HUDEP-2 (cell line): Measurements from ENCODE around the gene OR8D1.

Experiments used
- DNase-seq, 76 experiments: peaks; one replicate each; lab custom pipeline; 2025; ENCODE audit not compliant: unreplicated experiment in 76 of 76; lab: John Stamatoyannopoulos, UW

The OR8D1 gene

DNA sequence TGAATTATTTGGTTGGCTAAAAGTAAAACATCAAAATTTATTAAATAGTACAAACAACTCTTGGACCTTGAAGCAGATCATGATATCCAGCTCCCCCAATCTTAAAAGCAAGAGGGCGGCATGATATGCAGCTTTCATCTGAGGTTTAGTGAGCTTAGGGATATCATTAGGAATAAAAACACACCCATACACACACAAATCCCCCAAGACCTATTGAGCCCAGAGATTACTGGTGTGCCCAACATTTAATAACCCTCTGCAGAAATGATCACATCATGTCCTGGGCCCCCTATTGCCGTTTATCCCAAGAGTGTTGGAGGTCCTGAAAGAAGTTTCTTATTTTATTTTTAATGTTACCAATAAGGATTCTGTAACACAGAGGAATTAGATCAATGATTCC is at the start of gene OR8D1:
TSS of gene OR8D1 (minus strand) at position 101 of the 400 bp plus-strand sequence. CDS start 3,183 bp downstream, outside the sequence.
- DNase-seq, result no peak

DNA sequence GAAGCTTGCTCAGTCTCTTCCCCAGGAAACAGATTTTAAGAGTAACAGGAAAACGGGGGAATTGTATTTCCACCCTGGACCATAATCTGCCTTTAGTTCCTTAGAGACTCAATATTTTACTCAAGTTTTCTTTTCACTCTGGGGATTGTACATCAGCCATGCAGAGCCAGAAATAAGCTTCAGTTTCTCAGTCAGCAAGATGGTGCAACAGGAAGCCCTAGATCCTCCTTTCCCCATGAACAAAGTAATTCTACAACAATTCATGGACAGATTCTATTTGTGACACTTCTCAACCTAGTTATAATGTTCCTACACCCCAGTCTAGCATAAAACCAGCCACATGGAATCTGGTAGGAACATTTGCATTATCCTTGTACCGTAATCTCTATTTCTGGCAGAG is 45.8 kb upstream of the OR8D1 start:
- no peak for DNase-seq

DNA sequence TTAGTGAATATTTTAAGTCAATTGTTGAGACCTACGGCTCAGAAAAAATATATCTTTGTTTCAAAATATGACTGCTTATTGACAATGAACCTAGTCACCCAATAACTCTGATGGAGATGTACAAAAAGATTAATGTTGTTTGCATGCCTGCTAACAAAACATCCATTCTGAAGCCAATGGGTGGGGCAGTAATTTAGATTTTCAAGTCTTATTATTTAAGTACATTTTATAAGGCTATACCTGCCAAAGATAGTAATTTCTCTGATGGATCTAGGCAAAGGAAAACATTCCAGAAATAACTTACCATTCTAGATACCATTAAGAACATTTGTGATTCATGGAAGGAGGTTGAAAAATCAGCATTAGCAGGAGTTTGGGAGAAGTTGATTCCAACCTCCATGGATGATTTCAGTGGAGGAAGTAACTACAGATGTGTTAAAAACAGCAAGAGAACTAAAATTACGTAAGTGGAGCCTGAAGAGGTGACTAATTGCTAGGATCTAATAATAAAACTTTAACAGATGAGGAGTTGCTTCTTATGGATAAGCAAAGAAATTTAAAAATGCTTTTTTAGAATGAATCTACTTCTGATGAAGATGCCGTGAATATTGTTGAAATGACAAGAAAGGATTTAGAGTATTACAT is 32.7 kb upstream of the OR8D1 start:
- no peak for DNase-seq

DNA sequence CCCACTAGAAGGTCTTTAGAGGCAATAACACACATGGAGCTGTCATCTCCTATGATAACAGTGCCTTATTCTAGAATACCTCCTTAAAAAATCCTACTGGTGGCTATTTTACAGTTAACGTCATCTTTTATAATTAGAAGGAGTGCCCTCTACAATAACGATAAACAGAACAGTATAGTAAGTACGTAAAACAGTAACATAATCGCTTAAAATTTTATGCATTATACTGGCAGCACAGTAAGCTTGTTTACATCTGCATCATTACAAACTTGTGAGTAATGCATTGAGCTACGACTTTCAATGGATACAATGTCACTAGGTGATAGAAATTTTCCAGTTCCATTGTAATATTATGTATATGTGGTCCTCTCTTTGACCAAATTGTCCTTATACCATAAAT is 30.6 kb upstream of the OR8D1 start:
- DNase-seq, result no peak

DNA sequence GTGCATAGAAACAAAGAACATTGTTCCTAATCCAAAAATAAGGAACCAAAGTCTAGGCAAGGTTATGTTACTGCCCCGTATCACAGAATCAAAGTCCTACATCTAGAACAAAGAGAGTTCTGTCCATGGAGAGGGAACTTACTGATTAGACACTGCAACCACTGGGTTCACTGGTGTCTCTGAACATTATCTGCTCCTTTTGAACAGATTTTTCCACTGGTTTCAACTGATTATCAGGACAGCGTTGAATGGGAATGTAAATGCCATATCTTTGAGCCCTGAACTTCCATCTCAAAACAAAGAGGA is 26.3 kb upstream of the OR8D1 start:
- DNase-seq, result no peak

DNA sequence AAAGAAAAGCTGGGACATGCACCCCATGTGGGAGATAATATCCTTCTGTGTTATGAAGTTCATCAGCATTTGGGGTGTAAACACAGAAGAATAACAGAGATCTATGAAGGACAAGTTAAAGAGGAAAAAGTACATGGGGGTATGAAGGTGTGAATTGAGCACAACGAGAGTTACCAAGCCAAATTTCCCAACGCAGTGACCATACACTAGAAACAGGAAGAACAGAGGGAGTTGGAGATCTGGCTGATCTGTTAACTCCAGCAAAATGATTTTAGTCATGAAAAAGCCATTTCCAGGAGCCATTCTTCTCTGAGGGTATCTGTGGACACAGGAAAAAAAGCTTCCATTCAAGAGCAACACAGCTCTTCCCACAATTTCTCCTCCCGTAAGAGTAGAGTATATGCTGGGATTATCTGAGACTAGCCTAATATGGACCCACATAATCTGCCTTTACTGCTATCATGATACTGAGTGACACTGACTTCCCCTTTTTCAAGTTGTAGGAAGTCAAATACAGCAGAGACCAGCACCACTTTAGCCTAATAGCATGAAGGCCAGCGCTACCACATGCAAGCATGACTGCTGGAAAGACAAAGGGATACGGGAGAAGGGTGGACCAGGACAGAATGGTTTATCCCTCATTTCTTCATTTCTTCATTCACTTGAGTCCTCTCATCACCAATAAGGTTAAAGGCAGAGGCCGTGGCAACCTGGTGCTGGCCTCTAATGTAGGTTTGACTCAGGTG is 25.8 kb upstream of the OR8D1 start:
- no peak for DNase-seq

DNA sequence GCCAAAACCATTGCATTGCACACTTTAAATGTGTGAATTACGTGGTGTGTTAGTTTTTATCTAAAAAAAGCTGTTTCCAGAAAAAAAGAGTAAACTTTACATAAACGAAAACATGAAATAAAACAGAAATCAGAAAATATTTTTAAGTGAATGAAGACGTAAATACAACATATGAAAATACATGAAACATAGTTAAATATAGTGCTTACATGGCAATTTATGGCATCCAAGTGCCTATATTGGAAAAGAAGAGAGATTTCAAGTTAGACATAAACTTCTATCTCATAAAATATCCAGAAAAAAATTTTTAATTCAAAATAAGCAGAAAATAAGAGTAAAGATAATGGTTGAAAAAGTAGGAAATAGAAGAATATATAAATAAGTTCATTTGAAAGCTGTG is 18.1 kb upstream of the OR8D1 start:
- DNase-seq, result no peak

DNA sequence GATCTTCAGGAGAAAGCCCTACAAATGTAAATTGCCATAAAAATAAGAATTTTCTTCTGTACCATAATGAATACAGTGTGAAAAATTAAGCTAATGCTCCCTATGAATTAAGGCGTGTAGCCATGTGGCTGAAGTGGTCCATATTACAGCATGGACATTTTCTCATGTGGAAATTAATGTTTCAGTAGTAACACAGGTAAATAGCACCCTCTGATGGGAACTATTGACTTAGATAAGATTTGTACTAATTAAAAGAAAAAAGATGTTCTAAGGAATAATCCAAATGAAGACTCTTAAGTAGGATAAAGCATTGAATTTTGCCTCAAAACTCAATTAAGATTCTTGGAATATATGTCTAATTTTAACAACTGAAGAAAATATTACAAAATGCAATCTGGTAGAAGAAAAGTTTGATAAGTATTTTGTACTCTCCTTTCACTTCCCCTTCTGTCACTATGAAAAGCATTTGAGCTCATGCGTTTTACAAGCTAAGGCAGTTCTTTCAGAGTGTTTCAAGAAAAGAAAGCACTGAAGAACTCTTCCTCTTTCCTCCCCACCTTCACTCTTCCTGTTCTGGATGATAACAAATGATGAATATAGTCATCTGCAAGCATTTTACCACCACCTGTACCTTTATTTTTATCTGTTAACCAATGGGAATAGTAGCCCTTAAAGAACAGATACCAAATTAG is 16.2 kb upstream of the OR8D1 start:
- no peak for DNase-seq

DNA sequence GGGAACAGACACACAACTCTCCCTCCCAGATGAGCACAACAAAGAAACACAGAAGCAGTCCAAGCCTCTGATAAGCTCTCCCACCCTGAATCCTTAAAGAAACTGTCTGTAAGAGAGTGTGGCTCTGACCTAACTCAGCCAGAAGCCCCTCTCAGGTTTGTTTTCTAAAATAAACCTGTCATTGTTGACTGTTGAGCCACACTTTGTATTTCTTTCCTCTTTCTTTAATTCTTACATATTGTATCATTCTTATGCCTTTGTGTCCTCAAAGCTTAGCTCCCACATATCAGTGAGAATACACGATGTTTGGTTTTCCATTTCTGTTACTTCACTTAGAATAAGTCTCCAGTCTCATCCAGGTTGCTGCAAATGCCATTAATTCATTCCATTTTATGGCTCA is 14.0 kb upstream of the OR8D1 start:
- DNase-seq, result no peak

DNA sequence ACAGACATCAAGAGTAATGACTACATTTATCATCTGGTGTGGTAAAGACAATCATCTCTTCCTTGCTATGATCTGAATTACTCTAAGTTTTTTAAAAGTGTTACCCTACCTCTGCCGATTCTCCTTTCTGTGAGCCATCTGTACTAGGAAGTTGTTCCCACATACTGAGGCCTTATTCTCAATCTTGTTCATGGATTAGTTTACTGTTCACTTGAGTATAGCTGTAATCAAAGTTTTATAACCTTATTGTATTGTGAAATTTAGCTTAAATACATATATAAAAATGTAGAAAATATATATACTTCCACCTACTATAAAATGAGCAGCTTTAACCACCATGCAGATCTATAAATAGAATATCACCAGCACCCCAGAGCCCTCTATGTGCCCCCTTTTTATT is 8.6 kb upstream of the OR8D1 start:
- DNase-seq, result no peak

DNA sequence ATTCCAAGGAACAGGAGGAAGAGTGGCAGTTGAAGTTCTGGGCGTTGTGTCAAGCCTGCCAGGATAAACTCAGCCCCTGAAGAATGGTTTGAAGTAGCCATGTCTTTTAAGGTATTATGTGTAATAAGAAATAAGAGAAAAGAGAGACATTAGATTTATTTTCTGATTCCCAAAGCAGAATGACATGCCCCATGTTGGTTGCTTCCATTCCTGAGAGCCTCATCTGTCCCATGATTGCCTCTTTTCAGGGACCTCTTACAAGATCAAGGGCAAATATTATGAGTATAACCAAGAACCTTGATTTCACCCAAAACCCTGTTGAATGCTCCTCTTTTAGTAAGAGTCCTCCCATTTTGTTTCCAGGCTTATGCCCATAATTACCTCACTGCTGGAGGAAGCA is 6.3 kb upstream of the OR8D1 start, which contains the start of gene OR8D2:
TSS of gene OR8D2 (minus strand) at position 101 of the 400 bp plus-strand sequence. CDS start at position 101, 0 bp downstream.
- no peak for DNase-seq

DNA sequence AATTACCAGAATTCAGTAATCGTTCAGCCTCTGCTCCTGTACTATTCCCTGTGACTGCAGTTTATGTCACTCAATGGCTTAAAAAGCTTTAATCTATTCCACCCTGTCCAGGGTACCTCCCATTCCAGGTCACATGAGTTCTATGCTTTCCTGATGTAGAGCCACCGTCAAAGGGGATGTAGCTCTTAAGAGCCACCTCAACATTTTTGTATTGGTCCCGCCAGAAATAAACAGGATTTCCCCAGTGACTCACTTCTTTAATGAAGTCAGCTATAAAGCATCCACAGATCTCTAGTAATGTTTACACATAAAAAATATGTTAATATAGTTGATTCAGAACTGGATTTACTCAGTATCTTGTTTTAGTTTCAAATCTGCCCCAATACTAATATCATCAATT is 1.3 kb upstream of the OR8D1 start:
- no peak for DNase-seq

DNA sequence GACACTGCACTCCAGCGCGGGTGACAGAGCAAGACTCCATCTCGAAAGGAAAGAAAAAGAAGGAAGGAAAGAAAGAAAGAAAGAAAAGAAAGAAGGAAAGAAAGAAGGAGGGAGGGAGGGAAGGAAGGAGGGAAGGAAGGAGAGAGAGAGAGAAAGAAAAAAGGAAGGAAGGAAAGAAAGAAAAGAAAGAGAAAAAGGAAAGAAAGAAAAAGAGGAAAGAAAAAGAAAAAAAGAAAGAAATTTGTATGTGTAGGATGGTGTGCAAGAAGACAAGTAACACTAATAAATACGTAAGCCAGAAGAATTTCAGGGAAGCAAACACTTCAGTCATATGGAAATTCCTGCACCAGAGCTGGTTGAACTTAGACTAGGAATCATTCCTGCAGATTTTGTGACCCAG is 618 bp downstream of the OR8D1 start:
- DNase-seq, result no peak

DNA sequence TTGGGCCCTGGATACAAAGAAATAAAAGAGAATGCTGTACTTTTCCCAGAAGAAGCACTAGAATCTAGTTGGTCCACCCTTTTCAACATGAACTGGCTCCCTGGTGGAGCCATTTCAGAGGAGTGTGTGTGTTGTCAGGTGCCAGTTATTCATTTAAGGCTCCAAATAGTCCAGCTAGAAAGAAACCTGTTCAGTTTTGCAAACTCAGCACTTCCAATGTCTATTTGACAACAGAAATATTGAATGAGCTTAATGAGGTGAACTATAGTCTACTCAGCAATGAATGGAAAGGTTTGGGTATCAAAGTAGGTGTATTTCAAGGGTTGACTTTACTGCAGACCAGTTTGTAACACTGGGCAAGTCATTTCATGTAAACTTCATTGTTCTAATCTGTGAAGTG is 2.1 kb downstream of the OR8D1 start:
- no peak for DNase-seq

DNA sequence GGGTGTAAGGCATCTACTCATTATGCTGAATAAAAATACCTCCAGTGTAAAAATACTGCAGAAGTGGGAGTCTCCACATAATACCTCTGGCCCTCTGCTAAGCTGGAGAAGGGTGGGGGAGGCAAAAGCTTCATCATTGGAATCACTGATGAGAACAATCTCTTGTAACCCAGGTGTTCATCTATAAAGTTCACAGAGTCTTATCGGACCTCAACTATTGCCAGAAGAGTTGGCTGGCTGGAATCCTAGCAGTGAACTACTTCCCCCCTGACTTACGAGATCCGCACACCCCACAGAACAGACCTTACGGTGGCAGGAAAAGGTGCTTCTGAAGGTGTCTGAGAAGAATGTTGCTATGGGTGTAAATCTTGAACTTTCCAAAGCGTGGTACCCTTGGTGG is 2.5 kb downstream of the OR8D1 start:
- DNase-seq, result no peak

DNA sequence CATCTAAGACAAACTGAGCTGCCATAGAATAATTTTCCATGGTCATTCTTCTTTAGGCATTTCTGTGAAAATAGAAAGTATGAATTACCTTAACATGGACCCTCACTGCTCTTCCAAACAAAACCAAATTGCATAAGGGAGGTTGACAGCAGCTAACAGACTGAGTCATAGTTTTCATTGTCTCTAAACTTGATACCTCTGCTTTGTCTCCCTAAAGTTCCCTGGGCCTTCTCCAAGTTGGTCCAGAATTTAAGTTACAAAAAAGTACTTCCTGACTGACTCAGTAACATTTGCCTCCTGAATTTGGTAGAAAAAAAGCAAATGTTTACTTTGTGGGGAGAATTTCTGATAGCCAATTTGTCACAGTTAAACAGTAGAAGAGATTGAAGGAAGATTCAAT is 3.0 kb downstream of the OR8D1 start:
- no peak for DNase-seq

DNA sequence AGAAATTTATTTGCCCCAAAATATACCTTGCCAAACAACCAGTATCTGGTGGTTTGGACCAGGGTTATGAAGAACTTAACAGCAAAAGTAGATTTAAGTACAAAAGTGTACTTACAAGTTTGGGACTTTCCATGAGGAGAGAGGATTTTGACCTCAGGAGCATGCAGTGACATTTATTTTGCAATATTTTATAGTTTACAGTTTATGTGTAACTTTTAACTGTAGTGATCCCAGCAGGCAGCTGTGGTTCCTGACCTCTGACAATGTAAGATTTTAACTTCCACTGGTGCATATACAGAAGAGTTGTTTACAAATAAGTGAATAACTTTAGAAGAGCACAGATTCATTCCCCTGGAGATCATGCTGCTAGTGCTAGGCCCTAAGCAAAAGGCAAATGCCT is 6.7 kb downstream of the OR8D1 start:
- DNase-seq, result no peak

DNA sequence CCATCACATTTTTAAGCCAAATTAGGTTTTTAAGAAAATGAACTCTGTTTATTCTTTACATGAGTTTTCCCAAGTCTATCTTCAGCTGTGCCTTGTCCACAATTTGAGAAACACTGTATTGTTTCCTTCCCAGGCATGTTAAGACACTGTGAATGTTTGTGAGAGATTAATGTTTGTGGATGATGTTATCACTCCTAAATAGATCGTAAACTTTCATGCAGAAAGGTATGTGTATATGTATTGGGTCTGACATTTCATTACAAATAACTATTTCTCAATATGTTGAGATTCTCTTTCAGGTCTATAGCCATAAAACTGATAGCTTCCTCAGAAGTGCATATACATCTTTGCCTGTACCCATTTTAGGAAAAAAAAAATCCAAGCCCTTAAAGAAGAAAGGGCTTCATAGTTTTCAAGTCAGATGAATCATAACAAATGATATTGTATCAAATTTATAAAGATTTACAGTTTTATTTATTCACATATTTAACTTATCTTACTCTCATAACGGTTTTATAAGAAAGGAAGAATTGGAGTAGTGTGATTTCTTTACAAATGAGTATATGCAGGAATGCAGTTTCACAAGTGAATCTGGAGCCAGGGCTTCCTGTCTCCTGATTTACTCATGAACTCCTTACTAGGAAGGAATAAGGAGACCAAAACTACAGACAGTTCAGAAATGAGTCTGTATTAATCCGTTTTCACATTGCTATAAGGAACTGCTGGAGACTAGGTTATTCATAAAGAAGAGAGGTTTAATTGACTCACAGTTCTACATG is 11.2 kb downstream of the OR8D1 start:
- DNase-seq, result no peak

DNA sequence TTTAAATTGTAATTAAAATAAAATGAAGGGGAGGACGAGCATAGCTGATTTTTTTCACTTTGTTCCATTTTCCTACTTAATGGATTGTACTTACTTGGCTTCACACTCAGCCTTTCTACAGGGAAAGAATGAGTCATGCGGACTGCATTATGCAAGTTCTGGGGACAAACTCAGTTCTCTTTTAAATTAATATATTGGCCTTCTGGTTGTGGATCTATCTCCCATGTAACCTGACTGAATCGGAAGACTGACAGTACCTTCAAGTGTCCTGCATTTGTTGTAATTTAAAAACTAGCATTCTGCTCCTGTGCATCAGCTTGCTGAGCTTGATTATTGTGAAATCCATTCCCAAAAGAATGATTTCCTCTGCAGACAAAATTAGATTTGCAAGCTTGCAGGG is 12.2 kb downstream of the OR8D1 start:
- no peak for DNase-seq

DNA sequence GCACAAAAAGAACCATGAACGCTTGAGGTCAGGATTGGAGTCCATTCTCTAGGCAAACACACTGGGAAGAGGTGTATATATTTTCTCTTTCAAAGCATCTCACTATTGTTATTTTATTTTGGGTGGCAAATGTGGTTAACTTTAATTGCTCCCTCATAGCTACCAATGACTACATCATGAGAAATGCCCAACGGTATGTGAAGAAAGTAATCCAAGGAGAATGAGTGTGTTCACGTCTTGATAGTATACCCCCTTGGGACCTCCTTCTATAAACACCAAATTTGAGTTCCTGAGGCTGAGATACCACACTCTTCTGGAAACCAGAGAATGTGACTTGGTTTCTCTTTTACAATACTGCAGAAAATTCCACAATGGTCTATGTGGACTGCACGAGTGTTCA is 15.8 kb downstream of the OR8D1 start:
- no peak for DNase-seq

DNA sequence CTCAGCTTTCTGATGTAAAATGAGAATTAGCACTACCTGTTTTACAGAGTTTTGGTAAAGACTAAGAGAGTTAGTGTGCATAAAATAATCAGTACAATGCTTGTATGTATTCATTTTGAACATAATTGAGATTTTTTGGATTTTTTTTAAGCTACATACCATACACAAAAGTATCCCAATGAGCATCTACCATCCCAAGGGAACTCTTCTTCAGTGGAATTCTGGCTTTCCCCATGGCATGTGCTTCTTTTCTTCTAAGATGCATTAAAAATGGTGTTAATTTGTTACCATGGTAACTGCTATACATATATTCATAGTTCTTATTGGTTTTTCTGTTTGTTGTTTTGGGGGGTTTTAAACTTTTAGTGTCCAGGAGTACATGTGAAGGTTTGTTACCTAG is 17.7 kb downstream of the OR8D1 start:
- no peak for DNase-seq
